ENCODE results near the gene ZC3H7B.

The ZC3H7B gene

GRCh38 chr22:41359376-41359775, 58.1 kb downstream of the ZC3H7B start:
- POLR2A ChIA-PET: no interaction called here
- H3K4me1 ChIP-seq (ENCODE audit: control extremely low read depth in 1 of 4, control insufficient read depth in 4 of 4, insufficient read depth in 4 of 4, low read length in 3 of 4): no peaks in the 10 kb centered on the region
- no peaks in the 10 kb centered on the region for H3K27me3 ChIP-seq (replicated peaks in 2 of 5; ENCODE audit: control insufficient read depth in 4 of 5, insufficient read depth in 5 of 5, low read length in 4 of 5)
- CTCF ChIA-PET: interaction anchor here (1.3 kb wide), 1 partner anchor 13 kb away, joined by 3 read pairs; no protein-coding TSS in a partner anchor
- H3K36me3 ChIP-seq (ENCODE audit: control insufficient read depth in 4 of 4, insufficient read depth in 4 of 4, low read length in 3 of 4): peaks cover 7 to 54% (median 34%) of the 10 kb centered on the region in 4 experiments
- H3K9me3 ChIP-seq (ENCODE audit: control extremely low read depth in 1 of 5, control insufficient read depth in 4 of 5, insufficient read depth in 2 of 5, low read depth in 1 of 5, low read length in 4 of 5): no peaks in the 10 kb centered on the region
- no peak overlapping the region for H3K27ac ChIP-seq (ENCODE audit: insufficient read depth in 1 of 2, low read depth in 1 of 2, low read length in 2 of 2, poor library complexity in 1 of 2, severe bottlenecking in 2 of 2)
- no peak for DNase-seq
- WGBS (ENCODE audit: insufficient coverage): no CpG with 5 or more reads among the region's 4 CpGs
- H3K4me3 ChIP-seq (ENCODE audit: control insufficient read depth in 1 of 7, extremely low read depth in 1 of 7, insufficient read depth in 4 of 7, low read depth in 2 of 7, low read length in 6 of 7): no peak overlapping the region

DNA sequence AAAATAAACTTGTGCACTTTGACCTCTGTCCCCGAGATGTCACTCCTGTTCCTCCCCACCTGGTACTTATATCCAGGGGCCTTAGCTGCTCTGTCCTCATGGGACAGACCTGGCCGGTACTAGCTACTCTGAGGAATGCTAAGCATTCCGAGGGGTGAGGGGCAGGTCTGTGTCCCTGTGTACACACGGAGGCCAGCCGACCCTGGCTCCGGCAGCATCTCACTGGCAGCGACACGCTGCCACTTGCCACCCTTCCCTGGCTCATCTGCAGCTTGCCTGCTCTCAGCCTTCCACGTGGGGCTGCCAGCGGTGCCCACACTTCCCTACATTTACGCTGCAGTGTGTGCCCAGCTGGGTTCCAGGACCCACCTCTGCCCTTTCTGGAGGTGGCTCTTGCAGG, 58.8 kb downstream of the ZC3H7B start:
- POLR2A ChIA-PET: no interaction called here
- WGBS (ENCODE audit: insufficient coverage): 91% methylated on average over 10 of the region's 11 CpGs
- peaks cover 7 to 46% (median 29%) of the 10 kb centered on the region in 4 experiments for H3K36me3 ChIP-seq (ENCODE audit: control insufficient read depth in 4 of 4, insufficient read depth in 4 of 4, low read length in 3 of 4)
- CTCF ChIA-PET: interaction anchor here (0.9 to 1.3 kb wide), 3 partner anchors 12 to 44 kb away, joined by 3 read pairs; no protein-coding TSS in a partner anchor
- no peaks in the 10 kb centered on the region for H3K27me3 ChIP-seq (replicated peaks in 2 of 5; ENCODE audit: control insufficient read depth in 4 of 5, insufficient read depth in 5 of 5, low read length in 4 of 5)
- no peak for DNase-seq
- H3K9me3 ChIP-seq (ENCODE audit: control extremely low read depth in 1 of 5, control insufficient read depth in 4 of 5, insufficient read depth in 2 of 5, low read depth in 1 of 5, low read length in 4 of 5): no peaks in the 10 kb centered on the region
- H3K27ac ChIP-seq (ENCODE audit: insufficient read depth in 1 of 2, low read depth in 1 of 2, low read length in 2 of 2, poor library complexity in 1 of 2, severe bottlenecking in 2 of 2): no peak overlapping the region
- H3K4me1 ChIP-seq (ENCODE audit: control extremely low read depth in 1 of 4, control insufficient read depth in 4 of 4, insufficient read depth in 4 of 4, low read length in 3 of 4): no peaks in the 10 kb centered on the region
- H3K4me3 ChIP-seq (ENCODE audit: control insufficient read depth in 1 of 7, extremely low read depth in 1 of 7, insufficient read depth in 4 of 7, low read depth in 2 of 7, low read length in 6 of 7): no peak overlapping the region

DNA sequence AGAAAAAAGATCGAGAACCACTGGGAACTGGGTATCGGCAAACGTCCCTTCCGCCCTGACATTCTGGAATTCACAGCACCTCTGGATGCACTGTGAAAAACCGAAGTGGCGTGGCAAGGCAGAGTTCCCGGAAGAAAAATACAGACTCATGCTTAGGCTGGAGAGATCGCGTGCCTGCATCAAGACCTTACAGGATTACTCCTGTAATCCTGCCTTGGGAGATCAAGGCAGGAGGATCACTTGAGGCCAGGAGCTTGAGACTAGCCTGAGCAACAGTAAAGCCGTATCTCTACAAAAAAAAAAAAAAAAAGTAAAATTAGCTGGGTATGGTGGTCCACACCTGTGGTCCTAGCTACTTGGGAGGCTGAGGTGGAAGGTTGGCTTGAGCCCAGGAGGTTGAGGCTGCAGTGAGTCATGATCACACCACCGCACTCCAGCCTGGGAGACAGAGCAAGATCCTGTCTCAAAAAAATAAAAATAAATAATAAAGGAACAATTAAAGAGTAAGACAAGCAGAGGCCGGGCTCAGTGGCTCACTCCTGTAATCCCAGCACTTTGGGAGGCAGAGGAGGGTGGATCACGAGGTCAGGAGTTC, 60.5 kb downstream of the ZC3H7B start:
- CTCF ChIA-PET: no interaction called here
- H3K27ac ChIP-seq (ENCODE audit: insufficient read depth in 1 of 2, low read depth in 1 of 2, low read length in 2 of 2, poor library complexity in 1 of 2, severe bottlenecking in 2 of 2): no peak overlapping the region

DNA sequence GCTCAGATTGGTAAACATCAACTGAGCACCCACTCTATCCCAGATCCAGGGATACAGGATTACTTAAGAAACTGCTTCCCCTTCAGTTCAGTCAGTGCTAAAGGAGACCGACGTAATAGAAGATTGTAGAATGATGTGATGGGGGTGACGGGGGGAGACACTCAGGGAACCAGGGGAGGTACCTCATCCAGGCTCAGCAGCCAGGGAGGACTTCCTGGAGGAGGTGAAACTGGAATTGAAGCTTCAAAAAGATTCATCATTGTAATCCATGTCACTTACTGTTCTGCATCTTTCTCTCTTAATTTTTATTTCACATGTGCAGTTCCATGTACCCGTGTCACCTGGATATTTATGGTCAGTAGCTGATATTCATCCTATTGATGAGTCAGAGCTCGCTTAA, 61.3 kb downstream of the ZC3H7B start:
- H3K27ac ChIP-seq (ENCODE audit: insufficient read depth in 1 of 2, low read depth in 1 of 2, low read length in 2 of 2, poor library complexity in 1 of 2, severe bottlenecking in 2 of 2): no peak overlapping the region
- 93% methylated on average over 2 of the region's 5 CpGs for WGBS (ENCODE audit: insufficient coverage)
- H3K9me3 ChIP-seq (ENCODE audit: control extremely low read depth in 1 of 5, control insufficient read depth in 4 of 5, insufficient read depth in 2 of 5, low read depth in 1 of 5, low read length in 4 of 5): no peaks in the 10 kb centered on the region
- no peak for DNase-seq
- H3K4me3 ChIP-seq (ENCODE audit: control insufficient read depth in 1 of 7, extremely low read depth in 1 of 7, insufficient read depth in 4 of 7, low read depth in 2 of 7, low read length in 6 of 7): no peak overlapping the region
- H3K27me3 ChIP-seq (replicated peaks in 2 of 5; ENCODE audit: control insufficient read depth in 4 of 5, insufficient read depth in 5 of 5, low read length in 4 of 5): no peaks in the 10 kb centered on the region
- ChIA-PET POLR2A (interaction anchor here (1.5 kb wide), 1 partner anchor 18 kb away, joined by 3 read pairs; no protein-coding TSS in a partner anchor), CTCF (interaction anchor here (0.6 to 1.2 kb wide), 2 partner anchors 8 to 15 kb away, joined by 3 to 4 read pairs; no protein-coding TSS in a partner anchor)
- H3K4me1 ChIP-seq (ENCODE audit: control extremely low read depth in 1 of 4, control insufficient read depth in 4 of 4, insufficient read depth in 4 of 4, low read length in 3 of 4): peaks cover 0 to 14% (median 13%) of the 10 kb centered on the region in 4 experiments
- peaks cover 0 to 22% (median 11%) of the 10 kb centered on the region in 4 experiments for H3K36me3 ChIP-seq (ENCODE audit: control insufficient read depth in 4 of 4, insufficient read depth in 4 of 4, low read length in 3 of 4)

More for the DNA sequence above, 60.5 kb downstream of the ZC3H7B start:
- peaks cover 2 to 29% (median 15%) of the 10 kb centered on the region in 4 experiments for H3K36me3 ChIP-seq (ENCODE audit: control insufficient read depth in 4 of 4, insufficient read depth in 4 of 4, low read length in 3 of 4)
- H3K4me3 ChIP-seq (ENCODE audit: control insufficient read depth in 1 of 7, extremely low read depth in 1 of 7, insufficient read depth in 4 of 7, low read depth in 2 of 7, low read length in 6 of 7): no peak overlapping the region
- no peak for DNase-seq
- H3K4me1 ChIP-seq (ENCODE audit: control extremely low read depth in 1 of 4, control insufficient read depth in 4 of 4, insufficient read depth in 4 of 4, low read length in 3 of 4): peaks cover 0 to 6% (median 5%) of the 10 kb centered on the region in 4 experiments
- H3K27me3 ChIP-seq (replicated peaks in 2 of 5; ENCODE audit: control insufficient read depth in 4 of 5, insufficient read depth in 5 of 5, low read length in 4 of 5): no peaks in the 10 kb centered on the region
- H3K9me3 ChIP-seq (ENCODE audit: control extremely low read depth in 1 of 5, control insufficient read depth in 4 of 5, insufficient read depth in 2 of 5, low read depth in 1 of 5, low read length in 4 of 5): no peaks in the 10 kb centered on the region
- 90% methylated on average over 10 of the region's 13 CpGs for WGBS (ENCODE audit: insufficient coverage)
- POLR2A ChIA-PET: no interaction called here

GRCh38 chr22:41364233-41364632, 62.9 kb downstream of the ZC3H7B start:
- no peak overlapping the region for H3K27ac ChIP-seq (ENCODE audit: insufficient read depth in 1 of 2, low read depth in 1 of 2, low read length in 2 of 2, poor library complexity in 1 of 2, severe bottlenecking in 2 of 2)
- no peaks in the 10 kb centered on the region for H3K27me3 ChIP-seq (replicated peaks in 2 of 5; ENCODE audit: control insufficient read depth in 4 of 5, insufficient read depth in 5 of 5, low read length in 4 of 5)
- peaks cover 0 to 11% (median 2%) of the 10 kb centered on the region in 4 experiments for H3K36me3 ChIP-seq (ENCODE audit: control insufficient read depth in 4 of 4, insufficient read depth in 4 of 4, low read length in 3 of 4)
- ChIA-PET POLR2A (interaction anchor here (1.5 kb wide), 1 partner anchor 17 kb away, joined by 3 read pairs; no protein-coding TSS in a partner anchor), CTCF (no interaction called here)
- H3K9me3 ChIP-seq (ENCODE audit: control extremely low read depth in 1 of 5, control insufficient read depth in 4 of 5, insufficient read depth in 2 of 5, low read depth in 1 of 5, low read length in 4 of 5): no peaks in the 10 kb centered on the region
- no peak for DNase-seq
- 99% methylated on average over 6 of the region's 6 CpGs for WGBS (ENCODE audit: insufficient coverage)
- H3K4me1 ChIP-seq (ENCODE audit: control extremely low read depth in 1 of 4, control insufficient read depth in 4 of 4, insufficient read depth in 4 of 4, low read length in 3 of 4): peaks cover 0 to 18% (median 16%) of the 10 kb centered on the region in 4 experiments
- H3K4me3 ChIP-seq (ENCODE audit: control insufficient read depth in 1 of 7, extremely low read depth in 1 of 7, insufficient read depth in 4 of 7, low read depth in 2 of 7, low read length in 6 of 7): no peak overlapping the region

GRCh38 chr22:41364955-41365354, 63.6 kb downstream of the ZC3H7B start:
- Histone ChIP-seq H3K27me3 (replicated peaks in 2 of 5; ENCODE audit: control insufficient read depth in 4 of 5, insufficient read depth in 5 of 5, low read length in 4 of 5) (no peaks in the 10 kb centered on the region), H3K4me3 (ENCODE audit: control insufficient read depth in 1 of 7, extremely low read depth in 1 of 7, insufficient read depth in 4 of 7, low read depth in 2 of 7, low read length in 6 of 7) (no peak overlapping the region), H3K27ac (ENCODE audit: insufficient read depth in 1 of 2, low read depth in 1 of 2, low read length in 2 of 2, poor library complexity in 1 of 2, severe bottlenecking in 2 of 2) (no peak overlapping the region), H3K4me1 (ENCODE audit: control extremely low read depth in 1 of 4, control insufficient read depth in 4 of 4, insufficient read depth in 4 of 4, low read length in 3 of 4) (peaks cover 0 to 18% (median 16%) of the 10 kb centered on the region in 4 experiments), H3K9me3 (ENCODE audit: control extremely low read depth in 1 of 5, control insufficient read depth in 4 of 5, insufficient read depth in 2 of 5, low read depth in 1 of 5, low read length in 4 of 5) (no peaks in the 10 kb centered on the region), H3K36me3 (ENCODE audit: control insufficient read depth in 4 of 4, insufficient read depth in 4 of 4, low read length in 3 of 4) (peaks cover 0 to 10% (median 1%) of the 10 kb centered on the region in 4 experiments)
- 76% methylated on average over 3 of the region's 8 CpGs for WGBS (ENCODE audit: insufficient coverage)
- POLR2A ChIA-PET: no interaction called here
- DNase-seq: no peak
- CTCF ChIA-PET: no interaction called here

DNA sequence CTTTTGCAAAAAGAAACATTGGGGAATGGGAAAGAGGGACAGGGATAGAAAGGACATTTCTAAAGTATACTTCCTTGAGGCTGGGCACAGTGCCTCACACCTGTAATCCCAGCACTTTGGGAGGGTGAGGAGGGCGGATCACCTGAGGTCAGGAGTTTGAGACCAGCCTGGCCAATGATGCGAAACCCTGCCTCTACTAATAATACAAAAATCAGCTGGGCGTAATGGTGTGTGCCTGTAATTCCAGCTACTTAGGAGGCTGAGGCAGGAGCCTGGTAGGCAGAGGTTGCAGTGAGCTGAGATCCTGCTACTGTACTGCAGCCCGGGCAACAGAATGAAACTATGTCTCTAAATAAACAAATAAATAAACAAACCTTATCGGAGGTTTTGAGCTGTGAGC, 64.1 kb downstream of the ZC3H7B start:
- Histone ChIP-seq H3K4me1 (ENCODE audit: control extremely low read depth in 1 of 4, control insufficient read depth in 4 of 4, insufficient read depth in 4 of 4, low read length in 3 of 4) (peaks cover 0 to 18% (median 16%) of the 10 kb centered on the region in 4 experiments), H3K9me3 (ENCODE audit: control extremely low read depth in 1 of 5, control insufficient read depth in 4 of 5, insufficient read depth in 2 of 5, low read depth in 1 of 5, low read length in 4 of 5) (no peaks in the 10 kb centered on the region), H3K27me3 (replicated peaks in 2 of 5; ENCODE audit: control insufficient read depth in 4 of 5, insufficient read depth in 5 of 5, low read length in 4 of 5) (no peaks in the 10 kb centered on the region), H3K27ac (ENCODE audit: insufficient read depth in 1 of 2, low read depth in 1 of 2, low read length in 2 of 2, poor library complexity in 1 of 2, severe bottlenecking in 2 of 2) (no peak overlapping the region), H3K36me3 (ENCODE audit: control insufficient read depth in 4 of 4, insufficient read depth in 4 of 4, low read length in 3 of 4) (peaks cover 0 to 5% (median 1%) of the 10 kb centered on the region in 4 experiments), H3K4me3 (ENCODE audit: control insufficient read depth in 1 of 7, extremely low read depth in 1 of 7, insufficient read depth in 4 of 7, low read depth in 2 of 7, low read length in 6 of 7) (no peak overlapping the region)
- no peak for DNase-seq
- CTCF ChIA-PET: interaction anchor here (0.6 to 2.4 kb wide), 2 partner anchors 16 to 442 kb away, joined by 3 to 12 read pairs; partner anchors contain the start of gene TEF
- WGBS (ENCODE audit: insufficient coverage): 100% methylated on average over 2 of the region's 5 CpGs
- POLR2A ChIA-PET: no interaction called here
